ENCODE measurements around the gene MBNL2. TPM values are rescaled to one million over a fixed set of nuclear protein-coding genes. Genes with fewer than 3 reads are reported as not detected.
A peak's percentile ranks its signal among the peaks of the same experiment; 100 is the strongest.

MBNL2 gene
- total and polyA plus RNA-seq, 4 donors = 26.5 to 79.4 (median 55.7) TPM

DNA sequence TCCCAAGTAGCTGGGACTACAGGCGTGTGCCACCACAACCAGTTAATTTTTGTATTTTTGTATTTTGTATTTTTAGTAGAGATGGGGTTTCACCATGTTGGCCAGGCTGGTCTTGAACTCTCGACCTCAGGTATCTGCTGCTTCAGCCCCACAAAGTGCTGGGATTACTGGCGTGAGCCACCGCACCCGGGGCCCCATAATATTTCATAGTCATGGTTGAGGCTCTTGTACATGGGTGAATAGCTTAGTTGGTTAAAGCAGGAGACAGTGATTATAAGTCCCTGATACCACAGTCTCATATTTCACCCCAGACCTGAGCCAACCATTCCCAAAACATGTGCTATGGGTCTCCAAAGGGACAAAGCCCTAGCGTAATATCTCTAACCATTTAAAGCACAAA is 26.1 kb downstream of the MBNL2 start:
- no peaks in the 10 kb centered on the region for H3K27me3 ChIP-seq (ENCODE audit: control insufficient read depth in 1 of 2, insufficient read depth in 2 of 2, low read length in 1 of 2)
- no peaks in the 10 kb centered on the region for H3K9me3 ChIP-seq (ENCODE audit: control insufficient read depth, low read length)
- no peak overlapping the region for H3K4me3 ChIP-seq (ENCODE audit: low read length in 2 of 2)
- no peak overlapping the region for H3K27ac ChIP-seq (ENCODE audit: low read depth in 1 of 2, low read length in 2 of 2)
- intact Hi-C loops (cut with DNase I) = no loop called here
- WGBS, 2 donors = 93 to 95% methylated on average over 6 of the region's 6 CpGs
- ATAC-seq (ENCODE audit: low FRiP score) (no peak), DNase-seq (no peak)
- no peaks in the 10 kb centered on the region for H3K36me3 ChIP-seq (ENCODE audit: control insufficient read depth in 1 of 2, insufficient read depth in 2 of 2, low read length in 1 of 2)
- H3K4me1 ChIP-seq (ENCODE audit: control insufficient read depth in 1 of 2, insufficient read depth in 2 of 2, low read length in 2 of 2) = peaks cover 0 to 5% of the 10 kb centered on the region in 2 donors

DNA sequence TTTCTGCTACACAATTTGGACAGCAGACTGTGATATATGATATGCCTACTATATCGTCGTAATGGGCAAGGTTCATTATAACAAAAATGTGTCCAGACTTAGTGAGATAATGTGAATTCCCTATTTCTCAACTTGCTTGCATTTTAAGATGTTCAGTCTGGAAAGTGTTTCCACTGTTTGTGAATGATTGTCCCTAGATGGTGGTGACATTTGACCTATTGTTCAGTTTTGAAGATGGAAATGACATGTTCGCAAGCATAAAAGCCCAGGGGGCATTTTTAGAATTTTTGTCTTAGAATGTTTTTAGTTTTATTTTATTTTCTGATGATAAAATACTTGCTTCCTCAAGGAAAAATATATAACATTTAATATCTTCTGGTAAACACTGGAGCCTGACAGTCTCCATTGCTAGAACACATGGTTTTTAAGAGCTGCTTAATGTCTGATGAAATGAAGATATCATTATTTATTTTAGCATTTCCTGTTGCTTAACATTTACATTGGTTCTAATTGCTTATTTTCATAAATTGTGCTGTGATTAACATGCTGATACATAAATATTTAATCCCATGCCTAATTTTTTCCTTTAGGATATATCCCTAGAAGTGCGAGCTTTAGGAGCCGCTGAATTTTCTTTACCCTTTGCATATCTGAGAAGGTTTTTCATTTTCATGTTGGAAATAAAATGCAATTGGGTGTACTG is 27.1 kb downstream of the MBNL2 start:
- DNase-seq (no peak), ATAC-seq (ENCODE audit: low FRiP score) (peak; percentile 59)
- H3K27me3 ChIP-seq (ENCODE audit: control insufficient read depth in 1 of 2, insufficient read depth in 2 of 2, low read length in 1 of 2) = no peaks in the 10 kb centered on the region
- 64 to 75% methylated on average over 5 of the region's 5 CpGs for WGBS, 2 donors
- no peak overlapping the region for H3K27ac ChIP-seq (ENCODE audit: low read depth in 1 of 2, low read length in 2 of 2)
- intact Hi-C loops (cut with DNase I) = no loop called here
- H3K36me3 ChIP-seq (ENCODE audit: control insufficient read depth in 1 of 2, insufficient read depth in 2 of 2, low read length in 1 of 2) = no peaks in the 10 kb centered on the region
- peaks cover 0 to 2% of the 10 kb centered on the region in 2 donors for H3K4me1 ChIP-seq (ENCODE audit: control insufficient read depth in 1 of 2, insufficient read depth in 2 of 2, low read length in 2 of 2)
- no peak overlapping the region for H3K4me3 ChIP-seq (ENCODE audit: low read length in 2 of 2)
- H3K9me3 ChIP-seq (ENCODE audit: control insufficient read depth, low read length) = no peaks in the 10 kb centered on the region

DNA sequence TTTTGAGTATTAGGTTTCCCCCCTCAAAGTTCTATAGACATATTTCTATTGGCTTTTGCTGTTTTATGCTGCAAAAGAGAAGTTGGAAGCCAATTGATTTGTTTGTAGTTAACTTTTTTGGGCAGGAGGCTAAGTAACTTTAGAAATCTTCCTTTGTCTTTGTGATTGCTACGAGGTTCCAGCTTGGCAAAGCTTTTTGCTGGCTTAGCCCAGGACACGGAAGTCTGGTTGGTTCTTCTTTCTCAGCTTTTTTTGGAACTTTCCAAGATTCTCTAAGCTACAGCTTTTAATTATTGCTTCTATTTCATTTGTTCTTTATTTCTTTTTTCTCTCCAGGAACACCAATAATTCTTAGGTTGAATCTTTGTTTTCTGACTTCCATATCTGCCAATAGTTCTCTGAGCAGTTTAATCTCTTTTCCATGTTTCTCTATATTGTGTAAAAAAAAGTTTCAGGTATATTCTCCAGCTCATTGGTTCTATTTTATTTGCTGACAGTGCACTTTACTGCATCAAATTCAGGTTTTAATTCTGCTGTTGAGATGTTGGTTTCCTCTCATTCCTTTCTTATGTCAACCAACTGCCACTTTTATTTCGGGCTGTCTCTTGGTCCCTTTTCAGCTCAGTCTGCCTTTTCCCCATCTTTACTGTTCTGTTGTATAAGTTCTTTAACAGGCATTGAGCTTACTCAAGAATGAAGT is 27.8 kb downstream of the MBNL2 start:
- Histone ChIP-seq H3K9me3 (ENCODE audit: control insufficient read depth, low read length) (no peaks in the 10 kb centered on the region), H3K4me3 (ENCODE audit: low read length in 2 of 2) (no peak overlapping the region), H3K27ac (ENCODE audit: low read depth in 1 of 2, low read length in 2 of 2) (peak overlapping the region; percentile 51 to 87), H3K27me3 (ENCODE audit: control insufficient read depth in 1 of 2, insufficient read depth in 2 of 2, low read length in 1 of 2) (no peaks in the 10 kb centered on the region), H3K4me1 (ENCODE audit: control insufficient read depth in 1 of 2, insufficient read depth in 2 of 2, low read length in 2 of 2) (peaks cover 2 to 4% of the 10 kb centered on the region in 2 donors), H3K36me3 (ENCODE audit: control insufficient read depth in 1 of 2, insufficient read depth in 2 of 2, low read length in 1 of 2) (no peaks in the 10 kb centered on the region)
- peak; percentile 52 for ATAC-seq (ENCODE audit: low FRiP score)
- DNase-seq = no peak
- intact Hi-C loops (cut with DNase I) = loop anchor here in 1 of 2 donors (10.0 kb wide), 1 partner anchor 185 kb away; the partner anchor contains the start of gene RAP2A
- 15 to 17% methylated on average over 3 of the region's 3 CpGs for WGBS, 2 donors

DNA sequence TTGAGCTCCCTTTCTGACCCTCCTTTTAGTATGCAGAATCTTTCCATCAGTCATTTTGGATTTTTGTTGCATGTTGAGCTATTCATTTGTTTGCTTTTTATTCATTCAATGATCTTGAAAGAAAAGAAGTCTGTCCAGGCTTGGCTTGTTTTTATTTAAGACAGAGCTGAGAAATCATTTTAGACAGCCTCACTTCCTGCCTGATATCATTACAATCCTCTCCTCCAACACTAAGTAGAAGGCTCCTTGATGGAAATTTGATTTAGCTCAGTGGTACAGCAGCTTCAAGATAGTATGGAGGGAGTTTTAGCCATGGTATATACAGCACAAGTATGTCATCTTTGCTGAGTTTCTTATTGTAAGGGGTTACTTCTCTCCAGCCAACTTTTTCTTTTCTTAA is 28.4 kb downstream of the MBNL2 start:
- Histone ChIP-seq H3K4me1 (ENCODE audit: control insufficient read depth in 1 of 2, insufficient read depth in 2 of 2, low read length in 2 of 2) (peaks cover 5 to 8% of the 10 kb centered on the region in 2 donors), H3K4me3 (ENCODE audit: low read length in 2 of 2) (no peak overlapping the region), H3K27ac (ENCODE audit: low read depth in 1 of 2, low read length in 2 of 2) (peak overlapping the region in 1 of 2 donors; percentile 87), H3K36me3 (ENCODE audit: control insufficient read depth in 1 of 2, insufficient read depth in 2 of 2, low read length in 1 of 2) (no peaks in the 10 kb centered on the region), H3K27me3 (ENCODE audit: control insufficient read depth in 1 of 2, insufficient read depth in 2 of 2, low read length in 1 of 2) (no peaks in the 10 kb centered on the region), H3K9me3 (ENCODE audit: control insufficient read depth, low read length) (no peaks in the 10 kb centered on the region)
- DNase-seq = no peak
- no peak for ATAC-seq (ENCODE audit: low FRiP score)
- intact Hi-C loops (cut with DNase I) = loop anchor here in 1 of 2 donors (10.0 kb wide), 1 partner anchor 184 kb away; the partner anchor contains the start of gene RAP2A

DNA sequence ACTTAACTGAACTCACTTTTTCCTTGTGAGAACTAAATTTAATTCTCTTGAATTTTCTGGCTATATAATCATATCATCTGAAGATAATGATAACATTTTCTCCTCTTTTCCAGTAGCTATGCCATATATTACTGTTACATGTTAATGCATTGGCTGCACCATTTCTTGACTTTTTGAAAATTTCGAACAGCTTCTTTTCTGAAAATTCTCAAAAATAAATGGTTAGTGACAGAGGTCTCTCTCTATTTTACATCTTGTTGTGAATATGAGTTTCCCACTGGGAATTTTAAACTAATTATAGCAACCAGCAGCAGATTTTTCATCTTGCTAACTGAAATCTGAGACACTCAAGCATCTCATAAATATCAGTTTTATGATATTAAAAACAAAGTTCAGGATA is 30.6 kb downstream of the MBNL2 start:
- Histone ChIP-seq H3K36me3 (ENCODE audit: control insufficient read depth in 1 of 2, insufficient read depth in 2 of 2, low read length in 1 of 2) (no peaks in the 10 kb centered on the region), H3K4me3 (ENCODE audit: low read length in 2 of 2) (no peak overlapping the region), H3K4me1 (ENCODE audit: control insufficient read depth in 1 of 2, insufficient read depth in 2 of 2, low read length in 2 of 2) (peaks cover 10 to 15% of the 10 kb centered on the region in 2 donors), H3K9me3 (ENCODE audit: control insufficient read depth, low read length) (no peaks in the 10 kb centered on the region), H3K27me3 (ENCODE audit: control insufficient read depth in 1 of 2, insufficient read depth in 2 of 2, low read length in 1 of 2) (no peaks in the 10 kb centered on the region), H3K27ac (ENCODE audit: low read depth in 1 of 2, low read length in 2 of 2) (no peak overlapping the region)
- intact Hi-C loops (cut with DNase I) = loop anchor here in 1 of 2 donors (10.0 kb wide), 1 partner anchor 182 kb away; the partner anchor contains the start of gene RAP2A
- no peak for ATAC-seq (ENCODE audit: low FRiP score)
- DNase-seq = no peak
- 91 to 92% methylated on average over 1 of the region's 1 CpG for WGBS, 2 donors

DNA sequence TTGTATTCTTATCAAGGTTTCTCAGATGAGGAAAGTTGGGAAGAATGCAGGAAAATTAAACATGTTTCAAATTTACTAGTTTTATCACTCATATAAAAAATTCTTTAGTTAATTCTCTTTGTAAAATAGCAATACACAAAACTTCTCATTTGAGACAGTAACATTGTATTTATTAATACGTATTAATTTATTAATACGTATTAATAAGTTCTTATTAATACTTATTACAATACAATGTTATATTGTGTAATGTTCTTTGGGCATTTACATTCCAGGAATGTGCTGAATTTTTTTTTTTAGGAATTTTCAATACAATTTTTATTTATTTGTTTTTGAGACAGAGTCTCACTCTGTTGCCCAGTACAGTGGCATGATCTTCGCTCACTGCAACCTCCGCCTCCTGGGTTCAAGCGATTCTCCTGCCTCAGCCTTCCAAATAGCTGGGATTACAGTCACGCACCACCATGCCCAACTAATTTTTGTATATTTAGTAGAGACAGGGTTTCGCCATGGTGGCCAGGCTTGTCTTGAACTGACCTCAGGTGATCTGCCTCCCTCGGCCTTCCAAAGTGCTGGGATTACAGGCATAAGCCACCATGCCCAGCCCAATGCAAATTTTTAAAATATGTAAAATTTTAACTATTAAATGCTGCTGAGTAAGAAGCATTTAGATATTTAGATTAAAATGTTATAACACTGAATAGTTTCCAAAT is 31.6 kb downstream of the MBNL2 start:
- ATAC-seq (ENCODE audit: low FRiP score) = no peak
- Histone ChIP-seq H3K4me3 (ENCODE audit: low read length in 2 of 2) (no peak overlapping the region), H3K36me3 (ENCODE audit: control insufficient read depth in 1 of 2, insufficient read depth in 2 of 2, low read length in 1 of 2) (no peaks in the 10 kb centered on the region), H3K27ac (ENCODE audit: low read depth in 1 of 2, low read length in 2 of 2) (peak overlapping the region in 1 of 2 donors; percentile 10), H3K9me3 (ENCODE audit: control insufficient read depth, low read length) (no peaks in the 10 kb centered on the region), H3K27me3 (ENCODE audit: control insufficient read depth in 1 of 2, insufficient read depth in 2 of 2, low read length in 1 of 2) (no peaks in the 10 kb centered on the region), H3K4me1 (ENCODE audit: control insufficient read depth in 1 of 2, insufficient read depth in 2 of 2, low read length in 2 of 2) (peaks cover 13 to 18% of the 10 kb centered on the region in 2 donors)
- intact Hi-C loops (cut with DNase I) = loop anchor here in 1 of 2 donors (10.0 kb wide), 1 partner anchor 181 kb away; the partner anchor contains the start of gene RAP2A
- DNase-seq = no peak
- 97 to 98% methylated on average over 8 of the region's 8 CpGs for WGBS, 2 donors

DNA sequence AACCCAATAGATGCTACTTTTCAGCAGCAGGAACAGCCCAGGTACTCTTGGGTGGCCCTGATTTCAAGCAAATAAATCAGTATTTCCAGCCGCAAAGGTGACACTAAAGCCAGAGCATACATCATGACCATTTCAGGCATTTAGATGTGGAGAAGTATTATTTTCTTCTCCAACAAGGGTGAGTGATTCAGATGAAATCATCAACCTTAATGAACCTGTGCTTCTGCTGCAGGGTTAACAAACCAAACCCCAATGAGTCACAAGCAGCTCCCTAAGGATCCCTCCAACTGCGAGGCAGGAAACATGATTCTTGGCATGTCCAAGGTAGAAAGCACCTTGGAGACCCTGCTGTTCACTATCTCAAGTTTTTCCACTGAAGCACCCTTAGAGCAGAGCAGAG is 32.7 kb downstream of the MBNL2 start:
- intact Hi-C loops (cut with DNase I) = loop anchor here in 1 of 2 donors (5.0 to 10.0 kb wide), 2 partner anchors 33 to 180 kb away; partner anchors contain the start of genes MBNL2 and RAP2A
- ATAC-seq (ENCODE audit: low FRiP score) (no peak), DNase-seq (no peak)
- Histone ChIP-seq H3K4me3 (ENCODE audit: low read length in 2 of 2) (no peak overlapping the region), H3K27ac (ENCODE audit: low read depth in 1 of 2, low read length in 2 of 2) (peak overlapping the region in 1 of 2 donors; percentile 54), H3K36me3 (ENCODE audit: control insufficient read depth in 1 of 2, insufficient read depth in 2 of 2, low read length in 1 of 2) (no peaks in the 10 kb centered on the region), H3K27me3 (ENCODE audit: control insufficient read depth in 1 of 2, insufficient read depth in 2 of 2, low read length in 1 of 2) (no peaks in the 10 kb centered on the region), H3K9me3 (ENCODE audit: control insufficient read depth, low read length) (no peaks in the 10 kb centered on the region), H3K4me1 (ENCODE audit: control insufficient read depth in 1 of 2, insufficient read depth in 2 of 2, low read length in 2 of 2) (peaks cover 16 to 24% of the 10 kb centered on the region in 2 donors)
- 52% methylated on average over 2 of the region's 2 CpGs for WGBS, 2 donors

DNA sequence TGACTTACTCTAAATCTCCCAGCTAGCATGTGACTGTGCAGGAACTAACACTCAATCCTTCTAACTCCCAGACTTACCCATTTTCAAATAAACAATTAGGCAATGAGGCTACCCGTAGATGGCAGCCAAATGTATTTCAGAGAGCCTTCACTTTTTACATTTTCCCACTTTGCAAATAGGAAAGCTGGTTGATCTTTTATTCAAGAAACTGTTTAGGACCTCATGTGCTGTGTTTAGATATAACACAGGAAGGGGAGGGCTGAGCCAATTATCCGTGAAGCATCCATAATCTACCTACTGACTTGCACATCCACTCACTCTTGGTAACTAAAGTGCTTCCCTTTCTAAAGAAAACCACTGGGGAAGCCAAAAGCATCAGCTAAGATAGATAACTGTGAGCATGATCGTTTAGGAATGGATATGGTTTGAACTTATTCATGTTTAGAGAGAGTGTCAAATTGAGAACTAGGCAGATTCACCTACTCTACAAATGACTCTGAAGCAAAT is 33.4 kb downstream of the MBNL2 start:
- Histone ChIP-seq H3K36me3 (ENCODE audit: control insufficient read depth in 1 of 2, insufficient read depth in 2 of 2, low read length in 1 of 2) (no peaks in the 10 kb centered on the region), H3K27ac (ENCODE audit: low read depth in 1 of 2, low read length in 2 of 2) (peak overlapping the region; percentile 2 to 89), H3K4me1 (ENCODE audit: control insufficient read depth in 1 of 2, insufficient read depth in 2 of 2, low read length in 2 of 2) (peaks cover 20 to 24% of the 10 kb centered on the region in 2 donors), H3K4me3 (ENCODE audit: low read length in 2 of 2) (no peak overlapping the region), H3K27me3 (ENCODE audit: control insufficient read depth in 1 of 2, insufficient read depth in 2 of 2, low read length in 1 of 2) (no peaks in the 10 kb centered on the region), H3K9me3 (ENCODE audit: control insufficient read depth, low read length) (no peaks in the 10 kb centered on the region)
- ATAC-seq (ENCODE audit: low FRiP score) (no peak), DNase-seq (no peak)
- intact Hi-C loops (cut with DNase I) = loop anchor here (2.0 to 10.0 kb wide), 3 partner anchors 31 to 179 kb away; partner anchors contain the start of genes MBNL2 (in 1 of the 2) and RAP2A (in 1 of the 2)
- WGBS, 2 donors = 22 to 24% methylated on average over 3 of the region's 3 CpGs

Data from aorta (tissue), 5 donors.